Calu3 (cell line): ENCODE data around the gene OR9G1. TPM values are rescaled to one million over a fixed set of nuclear protein-coding genes. Genes with fewer than 3 reads are reported as not detected.

Source experiments
- BruUV-seq: library from RNA; stranded (reverse); fragments of 400-500 nt; replicated peaks from 2 replicates; lab custom pipeline; 2021; lab: Mats Ljungman, UMichigan
- CTCF ChIA-PET: fragments of 300-600 bp; sonication (Branson Sonifier 250); formaldehyde crosslinking; loops from one replicate; lab custom pipeline; 2022; ENCODE audit warnings: antibody characterized with exemption; lab: Charles Lee
- DNase-seq: peaks from one replicate; pipeline ENCODE4 v3.0.0; 2022
- H3K27ac Mint-ChIP-seq: one replicate; pipeline ENCODE4 v1.8.0; 2022; ENCODE audit warnings: mixed read lengths; ENCODE audit not compliant: unreplicated experiment
- H3K27me3 Mint-ChIP-seq: one replicate; pipeline ENCODE4 v1.8.0; 2022; ENCODE audit warnings: mixed read lengths; ENCODE audit not compliant: unreplicated experiment
- H3K36me3 Mint-ChIP-seq: one replicate; pipeline ENCODE4 v1.8.0; 2022; ENCODE audit warnings: mild to moderate bottlenecking, moderate library complexity, mixed read lengths; ENCODE audit not compliant: insufficient read depth, unreplicated experiment
- H3K4me1 Mint-ChIP-seq: one replicate; pipeline ENCODE4 v1.8.0; 2022; ENCODE audit warnings: mild to moderate bottlenecking, low read depth, mixed read lengths; ENCODE audit not compliant: unreplicated experiment
- H3K4me3 Mint-ChIP-seq: one replicate; pipeline ENCODE4 v1.8.0; 2022; ENCODE audit warnings: mild to moderate bottlenecking, low read depth, moderate library complexity, mixed read lengths; ENCODE audit not compliant: unreplicated experiment
- H3K9me3 Mint-ChIP-seq: one replicate; pipeline ENCODE4 v1.8.0; 2022; ENCODE audit warnings: low read depth, mixed read lengths; ENCODE audit not compliant: unreplicated experiment
- CTCF ChIP-seq: fragments of 200-600 bp; IDR thresholded peaks from one replicate; pipeline ENCODE4 v1.8.0; 2022; ENCODE audit warnings: antibody characterized with exemption; ENCODE audit not compliant: unreplicated experiment
- intact Hi-C: fragments of 100-400 bp; cut with micrococcal nuclease; formaldehyde crosslinking; loops from one replicate; pipeline ENCODE4 v1.10.0; 2022; ENCODE audit not compliant: unreplicated experiment
- total RNA-seq: library from RNA; stranded (reverse); gene quantifications from 2 replicates; pipeline ENCODE4 v1.2.3, GENCODE V29; 2022

OR9G1 gene
- total RNA-seq, 1 experiment from 2014 or later: not detected

- no peaks in the 10 kb centered on the region for H3K36me3 Mint-ChIP-seq
- DNase-seq: no peak
These were observed 17.5 kb downstream of the OR9G1 start for GRCh38 chr11:56716379-56716854.

GRCh38 chr11:56720513-56720912 is 21.6 kb downstream of the OR9G1 start:
- no peak overlapping the region for H3K4me3 Mint-ChIP-seq
- H3K4me1 Mint-ChIP-seq: no peaks in the 10 kb centered on the region
- no peak overlapping the region for H3K27ac Mint-ChIP-seq
- intact Hi-C loops: no loop called here
- BruUV-seq: no TSS peak
- H3K36me3 Mint-ChIP-seq: no peaks in the 10 kb centered on the region
- peaks cover 12% of the 10 kb centered on the region for H3K27me3 Mint-ChIP-seq
- peaks cover 2% of the 10 kb centered on the region for H3K9me3 Mint-ChIP-seq
- CTCF ChIA-PET: no interaction called here
- DNase-seq: no peak
- TF ChIP-seq CTCF: no peak

More at GRCh38 chr11:56716379-56716854, 17.5 kb downstream of the OR9G1 start:
- Mint-ChIP-seq H3K4me3 (no peak overlapping the region), H3K4me1 (no peaks in the 10 kb centered on the region), H3K9me3 (peaks cover 3% of the 10 kb centered on the region), H3K27me3 (peaks cover 13% of the 10 kb centered on the region), H3K27ac (no peak overlapping the region)
- no TSS peak for BruUV-seq
- intact Hi-C loops: loop anchor here (5.0 kb wide), 1 partner anchor 94 kb away; no protein-coding TSS in a partner anchor
- CTCF ChIA-PET: interaction anchor here (0.9 kb wide), 1 partner anchor 532 kb away, joined by 4 read pairs; no protein-coding TSS in a partner anchor
- no peak for TF ChIP-seq CTCF

- Mint-ChIP-seq H3K27ac (no peak overlapping the region), H3K4me3 (no peak overlapping the region), H3K36me3 (no peaks in the 10 kb centered on the region), H3K9me3 (no peaks in the 10 kb centered on the region), H3K4me1 (no peaks in the 10 kb centered on the region), H3K27me3 (peaks cover 14% of the 10 kb centered on the region)
- intact Hi-C loops: no loop called here
- BruUV-seq: no TSS peak
- TF ChIP-seq CTCF: no peak
- CTCF ChIA-PET: no interaction called here
- no peak for DNase-seq
These were observed 41.2 kb downstream of the OR9G1 start for GRCh38 chr11:56740107-56740506.

- TF ChIP-seq CTCF: no peak
- no peak for DNase-seq
- Mint-ChIP-seq H3K27ac (no peak overlapping the region), H3K4me3 (no peak overlapping the region), H3K27me3 (peaks cover 14% of the 10 kb centered on the region), H3K9me3 (no peaks in the 10 kb centered on the region), H3K4me1 (no peaks in the 10 kb centered on the region), H3K36me3 (no peaks in the 10 kb centered on the region)
- no TSS peak for BruUV-seq
- CTCF ChIA-PET: no interaction called here
- intact Hi-C loops: no loop called here
These were observed 42.0 kb downstream of the OR9G1 start for GRCh38 chr11:56740886-56741285.
